ENCODE measurements around the gene LITAFD. TPM values are rescaled to one million over a fixed set of nuclear protein-coding genes. Genes with fewer than 3 reads are reported as not detected.
A peak's percentile ranks its signal among the peaks of the same experiment; 100 is the strongest.
"Not testable (repeated sequence)": the region's sequence is repeated elsewhere in the genome, so short reads cannot be mapped to it uniquely, and the experiment has no call there.

Gene LITAFD
- total and polyA plus RNA-seq, 4 donors = not detected

DNA sequence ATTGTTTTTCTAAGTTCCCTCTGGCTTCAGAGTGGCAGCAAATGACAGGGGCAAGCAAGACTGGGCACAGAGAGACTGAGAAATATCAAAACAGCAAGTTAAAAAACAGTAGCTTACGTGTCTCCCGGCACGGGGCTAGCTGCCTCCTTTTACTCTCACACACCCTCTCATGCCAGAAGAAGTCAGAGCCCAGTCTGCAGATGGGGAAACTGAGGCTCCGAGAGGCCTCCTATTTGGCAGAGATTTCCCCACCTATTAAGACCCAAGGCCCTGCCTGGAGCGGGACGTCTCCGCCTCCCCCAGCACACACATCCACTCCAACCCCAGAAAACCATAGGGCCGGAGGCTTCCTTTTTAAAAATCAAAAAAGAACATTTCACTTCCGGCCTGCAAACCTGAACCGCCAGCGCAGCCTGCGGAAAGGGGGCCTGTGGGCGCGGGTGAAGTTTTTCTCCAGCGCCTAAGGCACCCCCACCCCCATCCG, 14.2 kb upstream of the LITAFD start:
- intact Hi-C loops (cut with DNase I) = loop anchor here (2.0 to 5.0 kb wide), 2 partner anchors 71 kb away; partner anchors contain the start of genes PMM2 (in 2 of the 2) and TMEM186 (in 2 of the 2)
- ATAC-seq (ENCODE audit: low FRiP score) = no peak
- Histone ChIP-seq H3K4me1 (ENCODE audit: control insufficient read depth in 1 of 2, insufficient read depth in 2 of 2, low read length in 2 of 2) (no peaks in the 10 kb centered on the region), H3K9me3 (ENCODE audit: control insufficient read depth, low read length) (no peaks in the 10 kb centered on the region), H3K27ac (ENCODE audit: low read depth in 1 of 2, low read length in 2 of 2) (peak overlapping the region in 1 of 2 donors; percentile 13), H3K4me3 (ENCODE audit: low read length in 2 of 2) (peak overlapping the region; percentile 59 to 82), H3K27me3 (ENCODE audit: control insufficient read depth in 1 of 2, insufficient read depth in 2 of 2, low read length in 1 of 2) (no peaks in the 10 kb centered on the region), H3K36me3 (ENCODE audit: control insufficient read depth in 1 of 2, insufficient read depth in 2 of 2, low read length in 1 of 2) (no peaks in the 10 kb centered on the region)
- DNase-seq = no peak
- 0 to 1% methylated on average over 16 of the region's 16 CpGs for WGBS, 2 donors

DNA sequence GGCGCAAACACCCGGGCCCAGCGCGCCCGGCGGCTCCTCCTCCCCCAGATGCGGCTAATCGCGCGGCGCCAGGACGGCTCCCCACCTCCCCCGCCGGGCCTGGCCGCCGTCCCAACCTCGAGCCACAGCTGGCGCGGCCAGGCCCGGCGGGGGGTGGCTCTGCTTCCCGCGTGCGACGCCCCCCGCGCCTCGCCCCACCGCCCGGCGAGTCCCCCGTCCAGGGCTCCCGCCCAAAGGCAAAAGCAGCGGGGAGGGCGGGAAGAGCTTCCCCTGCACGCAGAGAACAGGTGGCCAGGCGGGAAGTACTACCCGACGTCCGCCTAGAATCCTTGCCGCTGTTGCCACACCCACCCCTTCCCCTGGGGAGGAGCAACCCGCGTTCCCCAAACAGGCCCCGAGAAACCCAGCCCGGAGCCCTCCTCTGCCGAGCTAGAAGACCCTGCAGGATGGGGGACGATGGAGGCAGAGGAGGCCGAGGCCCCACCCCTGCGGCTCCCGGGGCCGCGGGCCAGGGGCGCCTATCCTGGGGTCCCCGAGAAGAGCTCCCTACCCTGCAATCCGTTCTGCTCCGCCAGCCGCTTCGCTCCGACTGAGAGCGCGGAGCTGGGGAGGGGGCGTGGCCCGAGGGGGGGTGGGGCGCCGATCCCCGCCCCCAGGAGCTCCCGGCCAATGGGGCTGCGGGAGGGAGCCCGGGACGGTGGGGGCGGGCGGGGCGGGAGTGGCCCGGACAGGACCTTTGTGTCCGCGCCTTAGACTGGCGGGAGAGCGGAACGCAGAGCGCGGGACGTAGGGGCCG, 13.5 kb upstream of the LITAFD start, which contains the start of gene CARHSP1:
CARHSP1 (minus strand) TSS at position 591 of the 796 bp plus-strand sequence. CDS start 9,678 bp downstream, outside the sequence.
- no peaks in the 10 kb centered on the region for H3K4me1 ChIP-seq (ENCODE audit: control insufficient read depth in 1 of 2, insufficient read depth in 2 of 2, low read length in 2 of 2)
- no peaks in the 10 kb centered on the region for H3K9me3 ChIP-seq (ENCODE audit: control insufficient read depth, low read length)
- intact Hi-C loops (cut with DNase I) = loop anchor here (2.0 to 5.0 kb wide), 2 partner anchors 71 to 72 kb away; partner anchors contain the start of genes PMM2 (in 2 of the 2) and TMEM186 (in 2 of the 2)
- H3K36me3 ChIP-seq (ENCODE audit: control insufficient read depth in 1 of 2, insufficient read depth in 2 of 2, low read length in 1 of 2) = no peaks in the 10 kb centered on the region
- H3K27me3 ChIP-seq (ENCODE audit: control insufficient read depth in 1 of 2, insufficient read depth in 2 of 2, low read length in 1 of 2) = no peaks in the 10 kb centered on the region
- WGBS, 2 donors = 1 to 2% methylated on average over 46 to 83 of the region's 83 CpGs
- H3K27ac ChIP-seq (ENCODE audit: low read depth in 1 of 2, low read length in 2 of 2) = peak within 1 kb of the TSS in 1 of 2 donors; percentile 13
- ATAC-seq (ENCODE audit: low FRiP score) (peak; percentile 94), DNase-seq (peak; percentile 92 to 95)
- H3K4me3 ChIP-seq (ENCODE audit: low read length in 2 of 2) = peak within 1 kb of the TSS; percentile 59 to 82

DNA sequence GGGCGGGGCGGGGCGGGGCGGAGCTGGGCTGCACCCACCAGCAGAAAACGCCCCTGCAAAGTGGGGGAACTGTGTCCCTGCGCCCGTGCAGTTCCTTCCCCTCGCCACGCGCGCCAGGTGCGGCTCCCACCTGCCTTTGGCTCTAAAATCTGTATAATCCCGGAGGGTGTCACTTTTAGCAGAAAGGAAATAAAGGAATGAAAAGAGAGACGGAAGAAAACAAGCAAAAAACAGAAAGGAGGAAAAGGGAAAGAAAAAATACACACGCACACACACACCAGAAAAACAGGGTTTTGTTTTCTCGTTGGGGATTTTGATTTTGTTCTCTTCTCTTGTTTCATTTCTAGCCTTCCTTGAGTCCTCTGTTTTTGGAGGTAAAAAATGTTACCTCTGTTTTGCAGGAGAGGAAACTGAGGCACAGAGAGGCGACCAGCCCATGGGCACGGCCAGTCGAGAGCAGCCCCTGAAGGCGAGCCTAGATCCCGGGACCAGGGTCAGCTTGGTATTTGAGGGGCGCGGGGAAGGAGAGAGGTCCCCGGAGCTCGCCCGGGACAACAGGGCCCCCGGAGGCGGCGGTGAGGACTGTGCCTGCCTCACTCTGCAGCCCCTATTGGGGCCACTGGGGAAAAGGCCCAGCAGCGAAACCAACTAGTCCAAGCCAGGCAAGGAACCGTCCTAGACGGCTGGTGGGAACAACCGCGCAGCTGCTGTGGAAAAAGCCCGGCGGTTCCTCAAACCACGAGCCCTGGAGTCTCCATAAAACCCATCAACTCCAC, 12.8 kb upstream of the LITAFD start:
- H3K4me3 ChIP-seq (ENCODE audit: low read length in 2 of 2) = peak overlapping the region in 1 of 2 donors; percentile 28
- H3K36me3 ChIP-seq (ENCODE audit: control insufficient read depth in 1 of 2, insufficient read depth in 2 of 2, low read length in 1 of 2) = no peaks in the 10 kb centered on the region
- ATAC-seq (ENCODE audit: low FRiP score) (no peak), DNase-seq (no peak)
- H3K27ac ChIP-seq (ENCODE audit: low read depth in 1 of 2, low read length in 2 of 2) = peak overlapping the region in 1 of 2 donors; percentile 8
- 27 to 32% methylated on average over 34 to 37 of the region's 37 CpGs for WGBS, 2 donors
- H3K9me3 ChIP-seq (ENCODE audit: control insufficient read depth, low read length) = no peaks in the 10 kb centered on the region
- no peaks in the 10 kb centered on the region for H3K4me1 ChIP-seq (ENCODE audit: control insufficient read depth in 1 of 2, insufficient read depth in 2 of 2, low read length in 2 of 2)
- intact Hi-C loops (cut with DNase I) = loop anchor here (2.0 to 5.0 kb wide), 2 partner anchors 72 to 73 kb away; partner anchors contain the start of genes PMM2 (in 2 of the 2) and TMEM186 (in 2 of the 2)
- no peaks in the 10 kb centered on the region for H3K27me3 ChIP-seq (ENCODE audit: control insufficient read depth in 1 of 2, insufficient read depth in 2 of 2, low read length in 1 of 2)

DNA sequence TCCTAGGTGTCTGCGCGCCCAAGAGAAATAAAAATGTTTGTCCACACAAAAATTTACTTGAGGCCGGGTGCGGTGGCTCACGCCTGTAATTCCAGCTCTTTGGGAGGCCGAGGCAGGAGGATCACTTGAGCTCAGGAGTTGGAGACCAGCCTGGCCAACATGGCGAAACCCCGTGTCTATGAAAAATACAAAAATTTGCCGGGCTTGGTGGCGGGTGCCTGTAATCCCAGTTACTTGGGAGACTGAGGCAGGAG, 12.2 kb upstream of the LITAFD start:
- H3K27me3 ChIP-seq (ENCODE audit: control insufficient read depth in 1 of 2, insufficient read depth in 2 of 2, low read length in 1 of 2); H3K36me3 ChIP-seq (ENCODE audit: control insufficient read depth in 1 of 2, insufficient read depth in 2 of 2, low read length in 1 of 2); DNase-seq; H3K4me1 ChIP-seq (ENCODE audit: control insufficient read depth in 1 of 2, insufficient read depth in 2 of 2, low read length in 2 of 2); ATAC-seq (ENCODE audit: low FRiP score); H3K9me3 ChIP-seq (ENCODE audit: control insufficient read depth, low read length); H3K4me3 ChIP-seq (ENCODE audit: low read length in 2 of 2); H3K27ac ChIP-seq (ENCODE audit: low read depth in 1 of 2, low read length in 2 of 2): not testable (repeated sequence)
- intact Hi-C loops (cut with DNase I) = loop anchor here (2.0 to 5.0 kb wide), 2 partner anchors 73 kb away; partner anchors contain the start of genes PMM2 (in 2 of the 2) and TMEM186 (in 2 of the 2)
- WGBS, 2 donors = 95 to 96% methylated on average over 10 of the region's 10 CpGs

DNA sequence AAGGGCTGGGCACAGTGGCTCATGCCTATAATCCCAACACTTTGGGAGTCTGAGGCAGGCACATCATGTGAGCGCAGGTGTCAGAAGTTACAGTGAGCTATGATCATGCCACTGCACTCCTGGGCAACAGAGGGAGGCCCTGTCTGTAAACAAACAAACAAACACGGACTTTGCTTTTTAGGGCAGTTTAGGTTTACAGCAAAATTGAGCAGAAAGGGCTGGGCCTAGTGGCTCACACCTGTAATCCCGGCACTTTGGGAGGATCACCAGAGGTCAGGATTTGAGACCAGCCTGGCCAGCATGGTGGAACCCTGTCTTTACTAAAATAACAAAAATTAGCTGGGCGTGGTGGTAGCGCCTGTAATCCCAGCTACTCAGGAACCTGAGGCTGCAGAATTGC, 10.1 kb upstream of the LITAFD start:
- no peak for DNase-seq
- Histone ChIP-seq H3K4me3 (ENCODE audit: low read length in 2 of 2) (no peak overlapping the region), H3K27ac (ENCODE audit: low read depth in 1 of 2, low read length in 2 of 2) (no peak overlapping the region), H3K36me3 (ENCODE audit: control insufficient read depth in 1 of 2, insufficient read depth in 2 of 2, low read length in 1 of 2) (no peaks in the 10 kb centered on the region), H3K9me3 (ENCODE audit: control insufficient read depth, low read length) (no peaks in the 10 kb centered on the region), H3K4me1 (ENCODE audit: control insufficient read depth in 1 of 2, insufficient read depth in 2 of 2, low read length in 2 of 2) (no peaks in the 10 kb centered on the region), H3K27me3 (ENCODE audit: control insufficient read depth in 1 of 2, insufficient read depth in 2 of 2, low read length in 1 of 2) (no peaks in the 10 kb centered on the region)
- 94 to 95% methylated on average over 5 of the region's 5 CpGs for WGBS, 2 donors
- intact Hi-C loops (cut with DNase I) = no loop called here
- ATAC-seq (ENCODE audit: low FRiP score) = no peak

DNA sequence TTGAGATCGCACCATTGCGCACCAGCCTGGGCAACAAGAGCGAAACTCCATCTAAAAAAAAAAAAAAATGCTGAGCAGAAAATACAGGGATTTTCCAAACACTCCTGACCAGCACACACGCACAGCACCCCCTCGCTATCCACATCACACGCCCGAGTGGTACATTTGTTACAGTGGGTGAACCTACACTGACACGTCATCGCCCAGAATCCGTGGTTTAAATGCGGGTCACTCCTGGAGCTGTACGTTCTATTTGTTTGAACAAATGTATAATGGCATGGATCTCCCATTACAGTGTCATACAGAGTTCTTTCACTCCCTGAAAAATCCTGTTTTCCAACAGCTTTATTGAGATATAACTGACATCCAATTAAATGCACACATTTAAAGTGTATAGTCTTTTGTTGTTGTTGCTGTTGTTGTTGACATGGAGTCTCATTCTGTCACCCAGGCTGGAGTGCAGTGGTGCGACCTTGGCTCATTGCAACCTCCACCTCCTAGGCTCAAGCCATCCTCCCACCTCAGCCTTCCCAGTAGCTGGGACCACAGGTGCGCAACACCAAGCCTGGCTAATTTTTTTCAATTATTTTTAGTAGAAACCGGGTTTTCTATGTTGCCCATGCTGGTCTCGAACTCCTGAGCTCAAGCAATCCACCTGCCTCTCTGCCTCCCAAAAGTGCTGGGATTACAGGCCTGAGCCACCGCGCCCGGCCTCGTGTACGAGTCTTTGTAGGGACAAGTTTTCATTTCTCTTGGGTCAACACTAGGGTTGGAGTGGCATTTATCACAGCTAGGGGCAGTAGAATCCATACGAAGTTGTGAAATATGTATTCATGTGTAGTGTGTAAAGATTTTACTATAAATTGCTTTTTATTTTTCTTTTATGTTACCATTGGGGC, 8.9 kb upstream of the LITAFD start:
- no peaks in the 10 kb centered on the region for H3K9me3 ChIP-seq (ENCODE audit: control insufficient read depth, low read length)
- no peak overlapping the region for H3K27ac ChIP-seq (ENCODE audit: low read depth in 1 of 2, low read length in 2 of 2)
- no peaks in the 10 kb centered on the region for H3K4me1 ChIP-seq (ENCODE audit: control insufficient read depth in 1 of 2, insufficient read depth in 2 of 2, low read length in 2 of 2)
- intact Hi-C loops (cut with DNase I) = no loop called here
- DNase-seq (no peak), ATAC-seq (ENCODE audit: low FRiP score) (no peak)
- no peaks in the 10 kb centered on the region for H3K27me3 ChIP-seq (ENCODE audit: control insufficient read depth in 1 of 2, insufficient read depth in 2 of 2, low read length in 1 of 2)
- WGBS, 2 donors = 90 to 92% methylated on average over 22 of the region's 22 CpGs
- no peak overlapping the region for H3K4me3 ChIP-seq (ENCODE audit: low read length in 2 of 2)
- no peaks in the 10 kb centered on the region for H3K36me3 ChIP-seq (ENCODE audit: control insufficient read depth in 1 of 2, insufficient read depth in 2 of 2, low read length in 1 of 2)

DNA sequence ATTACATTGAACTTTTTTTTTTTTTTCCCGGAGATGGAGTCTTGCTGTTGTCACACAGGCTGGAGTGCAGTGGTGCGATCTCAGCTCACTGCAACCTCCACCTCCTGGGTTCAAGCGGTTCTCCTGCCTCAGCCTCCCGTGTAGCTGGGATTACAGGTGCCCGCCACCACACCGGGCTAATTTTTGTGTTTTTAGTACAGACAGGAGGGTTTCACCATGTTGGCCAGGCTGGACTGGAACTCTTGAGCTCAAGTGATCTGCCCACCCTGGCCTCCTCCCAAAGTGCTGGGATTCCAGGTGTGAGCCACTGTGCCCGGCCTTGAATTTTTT, 8.3 kb upstream of the LITAFD start:
- 85 to 88% methylated on average over 7 of the region's 7 CpGs for WGBS, 2 donors
- H3K27me3 ChIP-seq (ENCODE audit: control insufficient read depth in 1 of 2, insufficient read depth in 2 of 2, low read length in 1 of 2); H3K36me3 ChIP-seq (ENCODE audit: control insufficient read depth in 1 of 2, insufficient read depth in 2 of 2, low read length in 1 of 2); H3K4me1 ChIP-seq (ENCODE audit: control insufficient read depth in 1 of 2, insufficient read depth in 2 of 2, low read length in 2 of 2); DNase-seq; H3K27ac ChIP-seq (ENCODE audit: low read depth in 1 of 2, low read length in 2 of 2); H3K9me3 ChIP-seq (ENCODE audit: control insufficient read depth, low read length); intact Hi-C loops (cut with DNase I); H3K4me3 ChIP-seq (ENCODE audit: low read length in 2 of 2); ATAC-seq (ENCODE audit: low FRiP score): not testable (repeated sequence)

DNA sequence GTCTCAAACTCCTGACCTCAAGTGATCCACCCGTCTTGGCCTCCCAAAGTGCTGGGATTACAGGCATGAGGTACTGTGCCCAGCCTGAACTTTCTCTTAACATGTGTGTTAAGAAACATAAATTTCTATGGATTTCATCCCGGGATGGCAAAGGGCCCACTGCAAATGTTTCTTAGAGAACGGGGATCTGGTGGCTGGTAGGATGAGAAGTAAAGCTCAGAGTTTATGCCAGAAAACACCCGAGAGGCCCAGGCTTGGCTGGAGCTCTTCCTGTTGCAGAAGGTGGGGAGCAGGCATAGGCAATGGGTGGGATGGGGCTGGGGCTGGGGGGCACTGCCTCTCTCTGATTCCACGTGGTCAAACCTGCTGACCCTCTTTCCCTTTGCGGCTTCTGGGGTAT, 7.8 kb upstream of the LITAFD start:
- no peak for ATAC-seq (ENCODE audit: low FRiP score)
- Histone ChIP-seq H3K27me3 (ENCODE audit: control insufficient read depth in 1 of 2, insufficient read depth in 2 of 2, low read length in 1 of 2) (no peaks in the 10 kb centered on the region), H3K4me1 (ENCODE audit: control insufficient read depth in 1 of 2, insufficient read depth in 2 of 2, low read length in 2 of 2) (no peaks in the 10 kb centered on the region), H3K9me3 (ENCODE audit: control insufficient read depth, low read length) (no peaks in the 10 kb centered on the region), H3K27ac (ENCODE audit: low read depth in 1 of 2, low read length in 2 of 2) (no peak overlapping the region), H3K36me3 (ENCODE audit: control insufficient read depth in 1 of 2, insufficient read depth in 2 of 2, low read length in 1 of 2) (no peaks in the 10 kb centered on the region), H3K4me3 (ENCODE audit: low read length in 2 of 2) (no peak overlapping the region)
- intact Hi-C loops (cut with DNase I) = no loop called here
- DNase-seq = no peak
- 11 to 14% methylated on average over 6 of the region's 6 CpGs for WGBS, 2 donors

All from aorta (tissue), 5 donors.